ENCODE results near the gene DNMT1.

Gene DNMT1

DNA sequence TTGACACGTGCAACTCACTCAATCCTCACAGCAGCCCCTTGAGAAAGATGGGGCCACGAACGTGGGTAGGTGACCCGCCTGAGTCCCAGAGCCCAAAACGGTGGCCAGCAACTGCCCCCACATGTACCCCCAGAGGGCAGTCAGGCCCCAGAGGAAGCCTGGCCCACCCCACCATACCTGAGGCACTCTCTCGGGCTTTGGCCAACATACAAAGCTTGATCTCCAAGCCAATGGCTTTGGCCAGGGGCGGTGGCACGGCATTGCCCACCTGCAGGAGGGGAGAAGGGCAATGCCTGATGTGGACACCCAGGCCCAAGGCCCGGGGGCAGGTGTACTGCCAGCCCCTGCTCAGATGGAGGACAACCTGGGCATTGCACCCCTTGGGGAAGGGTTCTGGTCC lies 60.7 kb downstream of the DNMT1 start:
- TF ChIP-seq CTCF (IDR thresholded peaks at IDR 0.05), result no peak
- no peak for DNase-seq
- no peak overlapping the region for H3K4me3 ChIP-seq
- peaks cover 50 to 89% (median 63%) of the 10 kb centered on the region in 3 donors for H3K36me3 ChIP-seq
- no peaks in the 10 kb centered on the region for H3K9me3 ChIP-seq
- no peaks in the 10 kb centered on the region for H3K27me3 ChIP-seq
- H3K27ac ChIP-seq, result no peak overlapping the region
- intact Hi-C loops (cut with DNase I; ENCODE audit: low total_unique reads), result no loop called here
- no peaks in the 10 kb centered on the region for H3K4me1 ChIP-seq

- Histone ChIP-seq H3K27ac (no peak overlapping the region), H3K27me3 (no peaks in the 10 kb centered on the region), H3K9me3 (no peaks in the 10 kb centered on the region), H3K36me3 (peaks cover 50 to 84% (median 62%) of the 10 kb centered on the region in 3 donors), H3K4me3 (no peak overlapping the region), H3K4me1 (no peaks in the 10 kb centered on the region)
- intact Hi-C loops (cut with DNase I; ENCODE audit: low total_unique reads), result no loop called here
- no peak for TF ChIP-seq CTCF (IDR thresholded peaks at IDR 0.05)
- no peak for DNase-seq
Observed at GRCh38 chr19:10133596-10133995, 61.2 kb downstream of the DNMT1 start.

- Histone ChIP-seq H3K36me3 (peaks cover 48 to 77% (median 62%) of the 10 kb centered on the region in 3 donors), H3K4me1 (no peaks in the 10 kb centered on the region), H3K9me3 (no peaks in the 10 kb centered on the region), H3K4me3 (no peak overlapping the region), H3K27ac (no peak overlapping the region), H3K27me3 (no peaks in the 10 kb centered on the region)
- no peak for DNase-seq
- TF ChIP-seq CTCF (IDR thresholded peaks at IDR 0.05), result no peak
- intact Hi-C loops (cut with DNase I; ENCODE audit: low total_unique reads), result no loop called here
Observed at GRCh38 chr19:10132905-10133304, 61.8 kb downstream of the DNMT1 start.

GRCh38 chr19:10126213-10126639 lies 68.5 kb downstream of the DNMT1 start:
- H3K9me3 ChIP-seq, result no peaks in the 10 kb centered on the region
- H3K27ac ChIP-seq, result no peak overlapping the region
- H3K4me1 ChIP-seq, result peaks cover 0 to 15% (median 5%) of the 10 kb centered on the region in 4 donors
- no peak overlapping the region for H3K4me3 ChIP-seq
- intact Hi-C loops (cut with DNase I; ENCODE audit: low total_unique reads), result no loop called here
- TF ChIP-seq CTCF (IDR thresholded peaks at IDR 0.05), result no peak
- DNase-seq, result no peak
- H3K36me3 ChIP-seq, result peaks cover 0 to 11% (median 10%) of the 10 kb centered on the region in 3 donors
- no peaks in the 10 kb centered on the region for H3K27me3 ChIP-seq

GRCh38 chr19:10124429-10124828 lies 70.3 kb downstream of the DNMT1 start:
- no peak for TF ChIP-seq CTCF (IDR thresholded peaks at IDR 0.05)
- Histone ChIP-seq H3K4me3 (no peak overlapping the region), H3K27me3 (no peaks in the 10 kb centered on the region), H3K27ac (no peak overlapping the region), H3K4me1 (peaks cover 0 to 29% (median 17%) of the 10 kb centered on the region in 4 donors), H3K9me3 (no peaks in the 10 kb centered on the region), H3K36me3 (peaks cover 0 to 10% (median 0%) of the 10 kb centered on the region in 3 donors)
- DNase-seq, result no peak
- intact Hi-C loops (cut with DNase I; ENCODE audit: low total_unique reads), result no loop called here

DNA sequence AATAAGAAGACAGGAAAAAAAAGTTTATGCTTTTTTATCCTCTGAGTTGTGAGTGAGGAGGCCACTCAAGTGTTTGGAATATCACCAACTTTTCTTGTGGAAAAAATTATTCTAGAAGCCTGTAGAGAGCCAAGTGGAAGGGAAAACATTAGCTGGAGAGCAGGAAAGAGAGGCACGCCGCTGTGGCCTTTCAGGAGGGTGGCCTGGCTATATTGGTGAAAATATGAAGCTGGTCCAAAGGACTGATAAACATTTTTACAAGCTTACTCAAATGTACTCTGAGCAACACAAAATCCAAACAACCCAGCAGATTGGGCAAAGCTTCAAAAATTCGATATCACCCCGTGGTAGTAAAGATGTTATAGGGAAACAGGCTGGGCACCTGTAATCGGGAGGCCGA lies 72.7 kb downstream of the DNMT1 start:
- Histone ChIP-seq H3K9me3 (no peaks in the 10 kb centered on the region), H3K27ac (peak overlapping the region; percentile 79 to 85), H3K4me3 (no peak overlapping the region), H3K36me3 (peaks cover 15 to 16% (median 16%) of the 10 kb centered on the region in 3 donors), H3K27me3 (no peaks in the 10 kb centered on the region), H3K4me1 (peaks cover 0 to 43% (median 30%) of the 10 kb centered on the region in 4 donors)
- no peak for TF ChIP-seq CTCF (IDR thresholded peaks at IDR 0.05)
- intact Hi-C loops (cut with DNase I; ENCODE audit: low total_unique reads), result no loop called here
- DNase-seq, result peak; percentile 60 to 80

Data from tibial artery (tissue), 4 donors.